ENCODE measurements around the gene STK11IP. TPM values are rescaled to one million over a fixed set of nuclear protein-coding genes. Genes with fewer than 3 reads are reported as not detected.

STK11IP gene
- total and polyA plus RNA-seq, 2 of the 13 experiments (the other 11 are each of a cell fraction or from before 2014, with no cell fraction given) = 12.8 to 24.0 TPM

DNA sequence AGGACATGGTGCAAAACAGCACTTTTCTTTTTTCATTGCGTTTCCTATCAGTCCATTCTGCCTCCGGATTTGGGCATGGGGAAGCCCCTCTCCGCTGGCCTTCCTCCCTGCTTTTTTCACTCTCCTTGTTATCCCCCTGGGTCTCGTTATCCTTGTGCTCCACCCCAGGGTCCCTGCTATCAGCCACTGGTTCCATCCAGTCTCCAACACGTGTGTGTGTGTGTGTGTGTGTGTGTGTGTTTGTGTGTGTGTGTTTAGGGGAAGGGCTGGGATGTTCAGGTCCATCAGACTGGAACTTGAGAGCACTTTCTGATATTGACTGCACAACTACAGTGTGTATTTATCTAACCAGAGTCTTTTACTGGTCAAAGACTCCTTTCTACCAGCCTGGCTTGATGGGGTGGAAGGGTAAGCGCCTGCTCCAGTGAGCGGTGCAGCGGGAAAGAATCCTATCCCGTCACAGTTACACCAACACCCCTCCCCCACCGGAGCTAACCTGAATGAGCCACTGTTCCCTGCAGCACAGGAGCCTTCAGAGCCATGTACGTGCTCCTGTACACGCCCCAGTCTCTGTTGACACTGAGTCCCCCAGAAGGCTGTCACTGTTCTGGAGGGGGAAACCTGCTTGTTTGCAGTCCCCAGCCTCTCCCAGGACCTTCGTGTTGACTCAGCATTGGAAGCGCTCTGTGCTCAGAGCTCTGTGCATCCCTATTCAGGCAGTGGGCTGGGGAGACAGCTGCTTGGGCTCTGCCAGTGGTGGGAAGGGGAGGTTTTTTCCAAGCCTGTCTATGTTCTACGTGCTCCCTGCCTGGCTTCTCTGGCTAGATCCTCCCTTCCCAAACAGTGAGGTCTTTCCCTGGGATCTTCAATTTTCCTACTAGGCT is 20.9 kb upstream of the STK11IP start (continued):
- no peak for TF ChIP-seq ZNF282 (IDR thresholded peaks at IDR 0.05; ENCODE audit: partially characterized antibody)
- peak; percentile 95; the same call in 2 of the 3 replicates for TF ChIP-seq MXI1 (IDR thresholded peaks at IDR 0.05; ENCODE audit: borderline replicate concordance, low read depth, low read length)
- TF ChIP-seq, protein P1, sequence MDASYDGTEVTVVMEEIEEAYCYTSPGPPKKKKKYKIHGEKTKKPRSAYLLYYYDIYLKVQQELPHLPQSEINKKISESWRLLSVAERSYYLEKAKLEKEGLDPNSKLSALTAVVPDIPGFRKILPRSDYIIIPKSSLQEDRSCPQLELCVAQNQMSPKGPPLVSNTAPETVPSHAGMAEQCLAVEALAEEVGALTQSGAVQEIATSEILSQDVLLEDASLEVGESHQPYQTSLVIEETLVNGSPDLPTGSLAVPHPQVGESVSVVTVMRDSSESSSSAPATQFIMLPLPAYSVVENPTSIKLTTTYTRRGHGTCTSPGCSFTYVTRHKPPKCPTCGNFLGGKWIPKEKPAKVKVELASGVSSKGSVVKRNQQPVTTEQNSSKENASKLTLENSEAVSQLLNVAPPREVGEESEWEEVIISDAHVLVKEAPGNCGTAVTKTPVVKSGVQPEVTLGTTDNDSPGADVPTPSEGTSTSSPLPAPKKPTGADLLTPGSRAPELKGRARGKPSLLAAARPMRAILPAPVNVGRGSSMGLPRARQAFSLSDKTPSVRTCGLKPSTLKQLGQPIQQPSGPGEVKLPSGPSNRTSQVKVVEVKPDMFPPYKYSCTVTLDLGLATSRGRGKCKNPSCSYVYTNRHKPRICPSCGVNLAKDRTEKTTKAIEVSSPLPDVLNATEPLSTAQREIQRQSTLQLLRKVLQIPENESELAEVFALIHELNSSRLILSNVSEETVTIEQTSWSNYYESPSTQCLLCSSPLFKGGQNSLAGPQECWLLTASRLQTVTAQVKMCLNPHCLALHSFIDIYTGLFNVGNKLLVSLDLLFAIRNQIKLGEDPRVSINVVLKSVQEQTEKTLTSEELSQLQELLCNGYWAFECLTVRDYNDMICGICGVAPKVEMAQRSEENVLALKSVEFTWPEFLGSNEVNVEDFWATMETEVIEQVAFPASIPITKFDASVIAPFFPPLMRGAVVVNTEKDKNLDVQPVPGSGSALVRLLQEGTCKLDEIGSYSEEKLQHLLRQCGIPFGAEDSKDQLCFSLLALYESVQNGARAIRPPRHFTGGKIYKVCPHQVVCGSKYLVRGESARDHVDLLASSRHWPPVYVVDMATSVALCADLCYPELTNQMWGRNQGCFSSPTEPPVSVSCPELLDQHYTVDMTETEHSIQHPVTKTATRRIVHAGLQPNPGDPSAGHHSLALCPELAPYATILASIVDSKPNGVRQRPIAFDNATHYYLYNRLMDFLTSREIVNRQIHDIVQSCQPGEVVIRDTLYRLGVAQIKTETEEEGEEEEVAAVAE (CRISPR knock-in tag; IDR thresholded peaks at IDR 0.05; ENCODE audit: borderline replicate concordance) = peak; percentile 91; the same call in 1 of the 2 replicates
- TF ChIP-seq ZNF75D (CRISPR knock-in tag; IDR thresholded peaks at IDR 0.05; ENCODE audit: borderline replicate concordance) = no peak
- TF ChIP-seq FOXO1 (CRISPR knock-in tag; IDR thresholded peaks at IDR 0.05) = peak; percentile 97
- TF ChIP-seq DPF2 (CRISPR knock-in tag; IDR thresholded peaks at IDR 0.05; ENCODE audit: borderline replicate concordance, low read depth) = peak; percentile 97
- TF ChIP-seq LCORL (IDR thresholded peaks at IDR 0.05) = 0 out of 2 replicates have a peak, but pooled peaks have one; percentile 33
- peak; percentile 99 for TF ChIP-seq LCORL (CRISPR knock-in tag; IDR thresholded peaks at IDR 0.05)
- peak; percentile 61; the same call in 1 of the 2 replicates for TF ChIP-seq ZNF441 (CRISPR knock-in tag; IDR thresholded peaks at IDR 0.05; ENCODE audit: borderline replicate concordance)
- peak; percentile 79; the same call in 1 of the 2 replicates for TF ChIP-seq CCDC6 (CRISPR knock-in tag; IDR thresholded peaks at IDR 0.05)
- TF ChIP-seq, protein P2, sequence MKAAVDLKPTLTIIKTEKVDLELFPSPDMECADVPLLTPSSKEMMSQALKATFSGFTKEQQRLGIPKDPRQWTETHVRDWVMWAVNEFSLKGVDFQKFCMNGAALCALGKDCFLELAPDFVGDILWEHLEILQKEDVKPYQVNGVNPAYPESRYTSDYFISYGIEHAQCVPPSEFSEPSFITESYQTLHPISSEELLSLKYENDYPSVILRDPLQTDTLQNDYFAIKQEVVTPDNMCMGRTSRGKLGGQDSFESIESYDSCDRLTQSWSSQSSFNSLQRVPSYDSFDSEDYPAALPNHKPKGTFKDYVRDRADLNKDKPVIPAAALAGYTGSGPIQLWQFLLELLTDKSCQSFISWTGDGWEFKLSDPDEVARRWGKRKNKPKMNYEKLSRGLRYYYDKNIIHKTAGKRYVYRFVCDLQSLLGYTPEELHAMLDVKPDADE (CRISPR knock-in tag; IDR thresholded peaks at IDR 0.05) = no peak
- TF ChIP-seq JARID2 (CRISPR knock-in tag; IDR thresholded peaks at IDR 0.05; ENCODE audit: insufficient replicate concordance) = peak; percentile 74
- peak; percentile 83; the same call in 1 of the 2 replicates for TF ChIP-seq JUN (CRISPR knock-in tag; IDR thresholded peaks at IDR 0.05)
- TF ChIP-seq, protein P3, sequence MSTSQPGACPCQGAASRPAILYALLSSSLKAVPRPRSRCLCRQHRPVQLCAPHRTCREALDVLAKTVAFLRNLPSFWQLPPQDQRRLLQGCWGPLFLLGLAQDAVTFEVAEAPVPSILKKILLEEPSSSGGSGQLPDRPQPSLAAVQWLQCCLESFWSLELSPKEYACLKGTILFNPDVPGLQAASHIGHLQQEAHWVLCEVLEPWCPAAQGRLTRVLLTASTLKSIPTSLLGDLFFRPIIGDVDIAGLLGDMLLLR (CRISPR knock-in tag; IDR thresholded peaks at IDR 0.05) = peak; percentile 83; the same call in 1 of the 2 replicates
- TF ChIP-seq, protein P4, sequence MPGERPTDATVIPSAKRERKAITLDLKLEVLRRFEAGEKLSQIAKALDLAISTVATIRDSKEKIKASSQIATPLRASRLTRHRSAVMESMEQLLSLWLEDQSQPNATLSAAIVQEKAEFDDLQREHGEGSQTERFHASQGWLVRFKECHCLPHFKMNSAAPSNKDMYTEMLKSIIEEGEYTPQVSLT (CRISPR knock-in tag; IDR thresholded peaks at IDR 0.05; ENCODE audit: borderline replicate concordance, low read depth) = peak; percentile 49
- no peak for TF ChIP-seq PAX8 (CRISPR knock-in tag; IDR thresholded peaks at IDR 0.05; ENCODE audit: borderline replicate concordance)
- no peak; the same call in 1 of the 2 replicates for TF ChIP-seq ZNF672 (CRISPR knock-in tag; IDR thresholded peaks at IDR 0.05)
- TF ChIP-seq, protein P5, sequence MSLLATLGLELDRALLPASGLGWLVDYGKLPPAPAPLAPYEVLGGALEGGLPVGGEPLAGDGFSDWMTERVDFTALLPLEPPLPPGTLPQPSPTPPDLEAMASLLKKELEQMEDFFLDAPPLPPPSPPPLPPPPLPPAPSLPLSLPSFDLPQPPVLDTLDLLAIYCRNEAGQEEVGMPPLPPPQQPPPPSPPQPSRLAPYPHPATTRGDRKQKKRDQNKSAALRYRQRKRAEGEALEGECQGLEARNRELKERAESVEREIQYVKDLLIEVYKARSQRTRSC (CRISPR knock-in tag; IDR thresholded peaks at IDR 0.05; ENCODE audit: low read depth) = no peak
- 0 out of 2 replicates have a peak, but pooled peaks have one; percentile 42 for TF ChIP-seq TOE1 (CRISPR knock-in tag; IDR thresholded peaks at IDR 0.05)
- TF ChIP-seq TBX2 (CRISPR knock-in tag; IDR thresholded peaks at IDR 0.05; ENCODE audit: borderline replicate concordance) = peak; percentile 98

Measured in HepG2 (cell line).